Spinal cord (tissue), 10 donors: ENCODE measurements around the gene DDR2. TPM values are rescaled to one million over a fixed set of nuclear protein-coding genes. Genes with fewer than 3 reads are reported as not detected.

Source experiments
- DNase-seq, 6 donors: peaks; one replicate each; pipeline versions ENCODE4 v3.0.0 to v3.0.0-alpha.2; 2013 to 2015; ENCODE audit warnings: low spot score in 6 of 6, low read depth in 4 of 6
- H3K27ac ChIP-seq: one replicate; pipeline ENCODE4 v1.5.1; 2013; ENCODE audit warnings: low read depth, low read length, control low read depth
- H3K27me3 ChIP-seq: one replicate; pipeline ENCODE4 v1.6.1; 2013; ENCODE audit warnings: low read length; ENCODE audit not compliant: control insufficient read depth, insufficient read depth
- H3K36me3 ChIP-seq: one replicate; pipeline ENCODE4 v1.6.1; 2013; ENCODE audit warnings: low read length; ENCODE audit not compliant: control insufficient read depth, insufficient read depth
- H3K4me1 ChIP-seq: one replicate; pipeline ENCODE4 v1.6.1; 2013; ENCODE audit warnings: low read length; ENCODE audit not compliant: control insufficient read depth, insufficient read depth
- H3K4me3 ChIP-seq: one replicate; pipeline ENCODE4 v1.5.1; 2013; ENCODE audit warnings: low read depth, low read length, control low read depth
- H3K9me3 ChIP-seq: one replicate; pipeline ENCODE4 v1.6.1; 2013; ENCODE audit warnings: low read length; ENCODE audit not compliant: control insufficient read depth, insufficient read depth
- WGBS: methylation state at CpG from one replicate; pipeline ENCODE4 v1.1.5; 2013; ENCODE audit warnings: missing lambda C conversion rate; ENCODE audit not compliant: insufficient coverage; 5-methylcytosine and 5-hydroxymethylcytosine counted together
- polyA plus RNA-seq, 2 donors: library from polyadenylated mRNA; unstranded; fragments of 120-200 nt; gene quantifications; one replicate each; pipeline ENCODE4 v1.2.1, GENCODE V29; 2013; ENCODE audit not compliant: insufficient read length in 2 of 2
- small RNA-seq: library from RNA; depleted of rRNA; stranded (forward); fragments of <200 nt; gene quantifications from one replicate; pipeline ENCODE3, GENCODE V24; 2014; ENCODE audit warnings: low replicate concordance
- total RNA-seq, 2 donors: library from RNA; depleted of rRNA in 1 of 2; stranded (reverse); fragments of 120-200 nt in 1 of 2; fragments of >200 nt in 1 of 2; gene quantifications; one replicate each; pipeline versions ENCODE4 v1.2.3 to v1.2.4, GENCODE V29; 2013 to 2014
- donor health status: healthy.

DDR2 gene
- total and polyA plus RNA-seq, 4 donors = 11.1 to 96.3 (median 28.6) TPM

DNA sequence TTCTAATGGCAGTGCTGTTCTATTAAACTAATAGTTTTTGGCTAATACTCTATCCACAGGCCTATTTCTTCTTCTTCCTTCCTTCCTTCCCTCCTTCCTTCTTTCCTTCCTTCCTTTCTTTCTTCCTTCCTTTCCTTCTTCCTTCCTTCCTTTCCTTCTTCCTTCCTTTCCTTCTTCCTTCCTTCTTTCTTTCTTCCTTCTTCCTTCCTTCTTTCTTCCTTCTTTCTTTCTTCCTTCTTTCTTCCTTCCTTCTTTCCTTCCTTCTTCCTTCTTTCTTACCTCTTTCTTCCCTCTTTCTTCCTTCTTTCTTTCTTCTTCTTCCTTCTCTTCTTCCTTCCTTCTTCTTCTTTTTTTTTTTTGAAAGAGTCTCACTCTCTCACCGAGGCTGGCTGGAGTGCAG is 197.0 kb downstream of the DDR2 start:
- WGBS = 100% methylated on average over 1 of the region's 1 CpG
- no peaks in the 10 kb centered on the region for H3K4me1 ChIP-seq
- H3K27ac ChIP-seq = no peak overlapping the region
- no peaks in the 10 kb centered on the region for H3K9me3 ChIP-seq
- H3K4me3 ChIP-seq = no peak overlapping the region
- H3K27me3 ChIP-seq = no peaks in the 10 kb centered on the region
- no peaks in the 10 kb centered on the region for H3K36me3 ChIP-seq
- no peak for DNase-seq

- WGBS = no CpG with 5 or more reads among the region's 3 CpGs
- Histone ChIP-seq H3K27ac (peak overlapping the region; percentile 43), H3K9me3 (no peaks in the 10 kb centered on the region), H3K4me3 (no peak overlapping the region), H3K27me3 (no peaks in the 10 kb centered on the region), H3K4me1 (no peaks in the 10 kb centered on the region), H3K36me3 (no peaks in the 10 kb centered on the region)
- peak in 1 of 6 donors; percentile 68 for DNase-seq
These were observed 200.2 kb downstream of the DDR2 start for GRCh38 chr1:162832470-162832869.

GRCh38 chr1:162835157-162835899 is 203.1 kb downstream of the DDR2 start:
- H3K36me3 ChIP-seq = no peaks in the 10 kb centered on the region
- no peak for DNase-seq
- no peak overlapping the region for H3K4me3 ChIP-seq
- H3K4me1 ChIP-seq = no peaks in the 10 kb centered on the region
- no peaks in the 10 kb centered on the region for H3K27me3 ChIP-seq
- 61% methylated on average over 2 of the region's 3 CpGs for WGBS
- H3K27ac ChIP-seq = no peak overlapping the region
- H3K9me3 ChIP-seq = peaks cover 4% of the 10 kb centered on the region

Small RNA genes lying within 50 kb of the gene (small RNA-seq; reads per million reads assigned to genes)
- not detected for gene RN7SL861P

Other genes with a start within 250 kb of the DDR2 start
- under 1 TPM; 0.10 to 0.17 TPM for gene SH2D1B, start 220.3 kb upstream of the DDR2 start, total RNA-seq
- gene SH2D1B, start 220.3 kb upstream of the DDR2 start, polyA plus RNA-seq = not detected
- 100 to 1,000 TPM in 1 of 2 donors, 10 to 100 TPM in 1; 30.4 to 105 TPM for gene UHMK1, start 134.6 kb upstream of the DDR2 start, total RNA-seq
- 10 to 100 TPM; 21.0 to 27.7 TPM for gene UHMK1, start 134.6 kb upstream of the DDR2 start, polyA plus RNA-seq
- 10 to 100 TPM; 49.3 to 52.5 TPM for gene UAP1, start 70.7 kb upstream of the DDR2 start, total RNA-seq
- 10 to 100 TPM; 30.3 to 32.1 TPM for gene UAP1, start 70.7 kb upstream of the DDR2 start, polyA plus RNA-seq
- 10 to 100 TPM; 27.6 to 29.9 TPM for gene HSD17B7, start 158.2 kb downstream of the DDR2 start, total RNA-seq
- gene HSD17B7, start 158.2 kb downstream of the DDR2 start, polyA plus RNA-seq = 10 to 100 TPM; 24.6 to 34.1 TPM
- 1 to 10 TPM in 1 of 2 donors, under 1 TPM in 1; 0.20 to 4.8 TPM for gene CCDC190, start 228.7 kb downstream of the DDR2 start, total RNA-seq
- under 1 TPM in 1 of 2 donors, not detected in 1; 0.14 TPM for gene CCDC190, start 228.7 kb downstream of the DDR2 start, polyA plus RNA-seq